22Rv1 (cell line): ENCODE results near the gene SLC45A1.

Experiments used
- H3K27ac ChIP-seq: fragments of 450-650 bp; 2 replicates; pipeline ENCODE4 v1.5.1; 2017
- CTCF ChIP-seq: fragments of 450-650 bp; IDR thresholded peaks from 2 replicates; pipeline ENCODE4 v1.5.1; 2017; ENCODE audit warnings: mild to moderate bottlenecking
- ZFX ChIP-seq: fragments of 450-650 bp; IDR thresholded peaks from 2 replicates; pipeline ENCODE4 v1.6.1; 2017; ENCODE audit warnings: antibody characterized with exemption, borderline replicate concordance

SLC45A1 gene

GRCh38 chr1:8360493-8361197 is 42.7 kb downstream of the SLC45A1 start:
- no peak for TF ChIP-seq CTCF
- TF ChIP-seq ZFX: no peak
- H3K27ac ChIP-seq: no peak overlapping the region

DNA sequence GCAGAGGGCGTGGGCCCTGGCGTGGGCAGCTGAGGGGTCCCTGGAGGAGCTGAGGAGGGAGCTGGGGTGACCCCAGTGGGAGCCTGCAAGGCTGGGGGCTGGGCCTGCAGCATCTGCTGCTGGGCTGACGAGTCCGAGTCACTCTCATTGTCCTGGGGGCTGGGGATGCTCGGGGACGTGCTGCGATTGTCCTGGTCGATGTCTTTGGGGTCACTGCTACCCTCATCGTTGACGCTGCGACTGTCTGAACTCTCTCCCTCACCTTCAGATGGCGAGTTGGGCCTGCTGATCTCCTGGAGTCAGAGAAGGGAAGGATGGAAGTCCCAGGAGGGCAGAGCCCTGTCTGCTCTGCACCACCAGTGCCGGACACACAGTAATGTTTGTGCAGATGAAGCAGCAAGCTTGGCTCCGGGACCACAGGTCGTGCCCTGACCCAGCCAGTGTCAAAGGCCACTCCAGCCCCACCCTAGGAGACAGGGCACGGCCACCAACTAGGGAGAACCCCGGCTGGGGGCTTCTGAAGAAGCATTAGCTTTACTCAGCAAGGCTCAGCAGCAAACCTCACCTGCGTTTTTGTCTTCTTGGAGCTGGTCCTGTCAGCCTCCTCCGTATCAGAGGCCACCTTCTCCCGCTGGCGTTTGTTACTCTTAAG is 43.4 kb downstream of the SLC45A1 start:
- H3K27ac ChIP-seq: no peak overlapping the region
- TF ChIP-seq ZFX: no peak
- no peak for TF ChIP-seq CTCF

DNA sequence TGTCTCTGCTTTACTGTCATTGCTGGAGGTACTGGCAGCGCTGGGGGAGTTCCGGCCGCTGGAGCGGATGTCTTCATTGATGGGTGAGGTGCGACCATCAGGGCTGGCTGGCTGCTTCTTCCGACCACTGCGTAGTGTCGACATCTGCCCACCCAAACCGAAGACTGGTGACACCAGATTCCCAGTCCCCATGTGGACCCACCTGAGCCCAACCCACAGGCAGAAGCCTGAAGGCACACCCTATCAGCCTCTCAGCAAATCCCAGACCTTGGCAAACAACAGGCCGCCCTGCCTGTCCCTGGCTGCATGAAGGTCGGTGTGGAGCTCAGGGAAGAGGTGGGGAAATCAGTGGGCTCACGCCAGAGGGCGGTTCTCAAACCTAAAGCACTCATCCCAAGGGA is 44.8 kb downstream of the SLC45A1 start:
- no peak for TF ChIP-seq ZFX
- no peak for TF ChIP-seq CTCF

DNA sequence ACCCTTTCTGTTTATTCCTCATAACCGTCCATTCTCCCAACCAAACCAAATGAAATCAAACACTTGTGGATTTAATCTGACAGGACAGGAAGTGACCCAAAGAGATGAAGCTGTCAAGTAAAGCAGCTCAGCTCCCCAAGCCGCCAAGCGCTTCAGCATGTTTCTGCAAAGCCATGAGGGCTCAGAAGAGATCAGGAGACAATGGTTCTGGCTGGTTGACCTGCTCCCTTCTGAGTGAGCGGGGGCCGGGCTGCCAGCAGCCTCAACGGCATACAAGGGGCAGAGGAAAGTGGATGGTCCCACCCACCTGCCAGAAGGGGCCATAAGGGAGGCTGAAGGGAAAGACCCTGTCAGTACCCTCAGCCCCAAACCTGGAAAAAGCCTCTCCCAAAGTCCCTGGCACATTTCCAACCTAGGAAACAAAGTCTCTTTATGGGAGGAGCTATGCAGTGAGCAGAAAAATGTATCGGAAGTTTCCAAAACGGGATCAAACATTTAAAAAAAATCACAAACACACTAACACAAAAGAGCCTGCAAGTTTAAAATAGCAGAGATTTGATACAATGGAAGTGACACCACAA is 45.4 kb downstream of the SLC45A1 start:
- TF ChIP-seq ZFX: no peak
- TF ChIP-seq CTCF: no peak
- no peak overlapping the region for H3K27ac ChIP-seq

More for the DNA sequence above, 44.8 kb downstream of the SLC45A1 start:
- H3K27ac ChIP-seq: no peak overlapping the region

GRCh38 chr1:8363767-8364301 is 45.9 kb downstream of the SLC45A1 start:
- no peak overlapping the region for H3K27ac ChIP-seq
- TF ChIP-seq CTCF (no peak), ZFX (no peak)

GRCh38 chr1:8364528-8365442 is 46.9 kb downstream of the SLC45A1 start:
- TF ChIP-seq CTCF (no peak), ZFX (no peak)
- no peak overlapping the region for H3K27ac ChIP-seq
